Stomach (tissue), 9 donors: ENCODE data around the gene S1PR3. TPM values are rescaled to one million over a fixed set of nuclear protein-coding genes. Genes with fewer than 3 reads are reported as not detected.

Experiments used
- DNase-seq, 2 donors: peaks; one replicate each; pipeline versions ENCODE4 v3.0.0 to v3.0.0-alpha.2; 2013 to 2019
- H3K27ac ChIP-seq, 5 donors: fragments of 200-600 bp in 4 of 5; sonication (generic) in 4 of 5; one replicate each; pipeline ENCODE4 v1.5.1; 2013 to 2019; ENCODE audit warnings: mild to moderate bottlenecking in 1 of 5, moderate library complexity in 1 of 5
- H3K27me3 ChIP-seq, 3 donors: fragments of 200-600 bp; sonication (generic); one replicate each; pipeline ENCODE4 v1.5.1; 2017 to 2019; ENCODE audit warnings: mixed run types in 1 of 3
- H3K36me3 ChIP-seq, 4 donors: fragments of 200-600 bp; sonication (generic); 1 replicate in 3 of 4; 2 replicates in 1 of 4; pipeline ENCODE4 v1.5.1; 2016 to 2019
- H3K4me1 ChIP-seq, 4 donors: fragments of 200-600 bp; sonication (generic); one replicate each; pipeline ENCODE4 v1.5.1; 2016 to 2019
- H3K4me3 ChIP-seq, 4 donors: fragments of 200-600 bp; sonication (generic) in 3 of 4; one replicate each; pipeline ENCODE4 v1.5.1; 2016 to 2019; ENCODE audit warnings: mild to moderate bottlenecking in 1 of 4
- H3K9me3 ChIP-seq, 4 donors: fragments of 200-600 bp; sonication (generic); one replicate each; pipeline ENCODE4 v1.5.1; 2016 to 2019
- EP300 ChIP-seq: sonication (generic); formaldehyde crosslinking; IDR thresholded peaks from one replicate; pipeline ENCODE4 v1.6.1; 2017; ENCODE audit warnings: antibody characterized with exemption
- POLR2A ChIP-seq, 4 donors: fragments of 450-650 bp; IDR thresholded peaks; one replicate each; pipeline ENCODE4 v1.6.1; 2016; ENCODE audit warnings: antibody characterized with exemption in 4 of 4, control low read depth in 2 of 4, mild to moderate bottlenecking in 1 of 4, moderate library complexity in 1 of 4
- POLR2AphosphoS5 ChIP-seq, 3 donors: sonication (generic); formaldehyde crosslinking; IDR thresholded peaks; one replicate each; pipeline ENCODE4 v1.6.1; 2016; ENCODE audit warnings: antibody characterized with exemption in 3 of 3
- WGBS, 5 donors: extraction: QIAGEN DNeasy Blood & Tissue Kit in 3 of 5; methylation state at CpG; one replicate each; pipeline versions ENCODE4 v1.1.5 to v1.1.7; 2013 to 2018; 5-methylcytosine and 5-hydroxymethylcytosine counted together
- intact Hi-C: fragments of 100-400 bp; cut with DNase I; formaldehyde crosslinking; loops from one replicate; pipeline ENCODE4 v1.15.1; 2023; ENCODE audit warnings: low total_unique reads
- polyA plus RNA-seq, 3 donors: library from polyadenylated mRNA; stranded (reverse); fragments of 200-250 nt; gene quantifications; one replicate each; pipeline ENCODE4 v1.2.3, GENCODE V29; 2013
- total RNA-seq, 5 donors: library from RNA; depleted of rRNA; stranded (reverse); fragments of >200 nt; gene quantifications; one replicate each; pipeline versions ENCODE4 v1.1.0 to v1.2.3, GENCODE V29; 2014 to 2016
- TF ChIP-seq, protein P1 (sequence below), 7 experiments: fragments of 450-650 bp in 4 of 7; fragments of 200-600 bp in 3 of 7; sonication (generic) in 3 of 7; IDR thresholded peaks; one replicate each; pipeline ENCODE4 v1.5.1; 2016 to 2019; ENCODE audit warnings: antibody characterized with exemption in 7 of 7, control low read depth in 2 of 7, mild to moderate bottlenecking in 1 of 7
- donor health status: healthy with polysubstance abuse.
- donor health status: Bipolar disorder and iron deficiency.
- donor health status: healthy.

The S1PR3 gene
- total and polyA plus RNA-seq, 8 donors, result 1.2 to 12.5 (median 8.7) TPM

DNA sequence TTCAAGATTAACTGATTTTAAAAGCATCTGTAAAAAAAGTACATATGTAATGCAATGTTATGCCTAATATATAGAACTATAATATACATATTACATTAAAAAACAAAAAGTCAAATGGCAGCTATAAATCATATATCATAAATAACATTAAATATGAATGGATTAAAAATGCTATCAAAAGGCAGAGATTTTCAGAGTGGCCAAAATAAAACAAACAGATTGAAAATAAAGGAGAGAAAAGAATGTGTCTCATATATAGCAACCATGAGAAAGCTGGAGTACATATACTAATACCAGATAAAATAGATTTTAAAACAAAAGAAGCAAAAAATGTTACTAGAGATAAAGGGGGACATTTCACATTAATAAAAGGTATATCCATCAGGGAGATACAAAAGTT, 38.5 kb downstream of the S1PR3 start:
- Histone ChIP-seq H3K9me3 (peaks cover 0 to 21% (median 11%) of the 10 kb centered on the region in 4 donors), H3K4me1 (no peaks in the 10 kb centered on the region), H3K27ac (no peak overlapping the region), H3K27me3 (no peaks in the 10 kb centered on the region), H3K36me3 (no peaks in the 10 kb centered on the region), H3K4me3 (no peak overlapping the region)
- no peak for TF ChIP-seq POLR2A (IDR thresholded peaks at IDR 0.05)
- intact Hi-C loops, result no loop called here
- DNase-seq, result no peak

DNA sequence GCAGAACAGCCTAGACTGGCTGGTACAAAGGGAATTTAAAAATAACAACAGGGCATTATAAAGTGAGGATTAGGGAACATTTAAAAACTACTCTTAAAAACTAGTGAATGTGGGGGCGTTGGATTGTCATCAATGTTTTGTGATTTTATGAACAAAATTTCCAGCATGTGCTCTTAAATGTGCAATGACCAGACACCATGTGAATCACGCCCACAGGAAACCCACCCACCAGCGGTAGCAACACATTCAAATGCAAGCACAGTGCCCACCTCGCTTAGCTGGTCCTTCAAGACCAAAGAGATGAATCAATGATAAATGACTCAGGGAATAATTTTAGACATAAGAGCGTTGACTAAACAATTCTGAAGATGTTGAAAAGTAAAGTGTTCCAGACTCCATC, 40.9 kb downstream of the S1PR3 start:
- Histone ChIP-seq H3K4me1 (peaks cover 0 to 7% (median 1%) of the 10 kb centered on the region in 4 donors), H3K27ac (no peak overlapping the region), H3K36me3 (no peaks in the 10 kb centered on the region), H3K27me3 (no peaks in the 10 kb centered on the region), H3K4me3 (no peak overlapping the region), H3K9me3 (peaks cover 0 to 21% (median 11%) of the 10 kb centered on the region in 4 donors)
- intact Hi-C loops, result no loop called here
- DNase-seq, result no peak
- no peak for TF ChIP-seq EP300
- TF ChIP-seq POLR2A (IDR thresholded peaks at IDR 0.05), result no peak
- TF ChIP-seq POLR2AphosphoS5 (IDR thresholded peaks at IDR 0.05), result no peak
- TF ChIP-seq, protein P1, sequence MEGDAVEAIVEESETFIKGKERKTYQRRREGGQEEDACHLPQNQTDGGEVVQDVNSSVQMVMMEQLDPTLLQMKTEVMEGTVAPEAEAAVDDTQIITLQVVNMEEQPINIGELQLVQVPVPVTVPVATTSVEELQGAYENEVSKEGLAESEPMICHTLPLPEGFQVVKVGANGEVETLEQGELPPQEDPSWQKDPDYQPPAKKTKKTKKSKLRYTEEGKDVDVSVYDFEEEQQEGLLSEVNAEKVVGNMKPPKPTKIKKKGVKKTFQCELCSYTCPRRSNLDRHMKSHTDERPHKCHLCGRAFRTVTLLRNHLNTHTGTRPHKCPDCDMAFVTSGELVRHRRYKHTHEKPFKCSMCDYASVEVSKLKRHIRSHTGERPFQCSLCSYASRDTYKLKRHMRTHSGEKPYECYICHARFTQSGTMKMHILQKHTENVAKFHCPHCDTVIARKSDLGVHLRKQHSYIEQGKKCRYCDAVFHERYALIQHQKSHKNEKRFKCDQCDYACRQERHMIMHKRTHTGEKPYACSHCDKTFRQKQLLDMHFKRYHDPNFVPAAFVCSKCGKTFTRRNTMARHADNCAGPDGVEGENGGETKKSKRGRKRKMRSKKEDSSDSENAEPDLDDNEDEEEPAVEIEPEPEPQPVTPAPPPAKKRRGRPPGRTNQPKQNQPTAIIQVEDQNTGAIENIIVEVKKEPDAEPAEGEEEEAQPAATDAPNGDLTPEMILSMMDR (IDR thresholded peaks at IDR 0.05), result no peak
- WGBS, 5 donors, result 84 to 93% (median 92%) methylated on average over 5 of the region's 5 CpGs

DNA sequence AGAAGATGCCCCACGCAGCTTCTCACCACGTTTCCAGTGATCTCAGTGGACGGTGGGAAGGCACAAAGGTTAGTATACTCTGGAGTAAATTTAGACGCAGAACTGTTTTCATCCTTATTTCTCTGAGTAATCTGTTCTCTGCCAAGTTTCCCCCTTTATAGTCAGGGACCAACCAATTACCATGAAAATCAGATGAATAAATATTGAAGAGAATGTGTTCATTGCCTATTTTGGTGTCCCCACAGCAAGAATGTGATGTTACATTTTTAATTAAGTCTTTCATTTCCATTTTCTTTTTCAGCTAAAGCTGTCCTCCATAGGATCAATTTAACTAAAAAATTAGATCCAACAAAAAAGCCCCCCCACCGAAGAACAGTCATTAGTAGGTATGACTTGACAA, 41.4 kb downstream of the S1PR3 start:
- intact Hi-C loops, result no loop called here
- Histone ChIP-seq H3K36me3 (no peaks in the 10 kb centered on the region), H3K9me3 (peaks cover 0 to 21% (median 11%) of the 10 kb centered on the region in 4 donors), H3K4me1 (peaks cover 0 to 12% (median 4%) of the 10 kb centered on the region in 4 donors), H3K4me3 (no peak overlapping the region), H3K27ac (no peak overlapping the region), H3K27me3 (no peaks in the 10 kb centered on the region)
- no peak for DNase-seq
- TF ChIP-seq POLR2AphosphoS5 (IDR thresholded peaks at IDR 0.05) (no peak), POLR2A (IDR thresholded peaks at IDR 0.05) (no peak), EP300 (no peak)
- TF ChIP-seq, protein P1 (IDR thresholded peaks at IDR 0.05), result no peak
- 66 to 89% (median 87%) methylated on average over 5 of the region's 5 CpGs for WGBS, 5 donors

DNA sequence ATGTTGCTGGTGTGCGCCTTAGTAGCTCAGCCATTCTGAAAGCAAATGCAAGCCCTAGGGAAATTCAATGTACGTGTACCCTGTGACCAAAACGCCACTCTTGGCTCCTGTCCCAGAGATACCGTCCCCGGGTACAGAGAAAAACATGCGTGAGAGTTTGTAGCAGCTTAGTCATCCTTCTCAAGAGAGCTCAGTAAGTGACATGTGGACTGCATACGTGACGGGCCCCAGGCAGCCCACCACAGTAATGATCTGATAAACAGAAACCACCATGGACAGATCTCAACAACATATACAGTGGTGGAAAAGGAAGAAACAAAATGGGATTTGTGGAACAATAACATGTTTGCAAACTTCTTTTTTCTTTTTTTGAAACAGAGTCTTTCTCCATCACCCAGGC, 45.1 kb downstream of the S1PR3 start:
- intact Hi-C loops, result no loop called here
- 41 to 51% (median 48%) methylated on average over 8 of the region's 8 CpGs for WGBS, 5 donors
- peaks cover 0 to 16% (median 5%) of the 10 kb centered on the region in 4 donors for H3K4me1 ChIP-seq
- TF ChIP-seq EP300 (no peak), POLR2A (IDR thresholded peaks at IDR 0.05) (no peak), POLR2AphosphoS5 (IDR thresholded peaks at IDR 0.05) (no peak)
- TF ChIP-seq, protein P1 (IDR thresholded peaks at IDR 0.05), result no peak
- no peaks in the 10 kb centered on the region for H3K27me3 ChIP-seq
- H3K4me3 ChIP-seq, result no peak overlapping the region
- no peak overlapping the region for H3K27ac ChIP-seq
- DNase-seq, result peak in 1 of 2 donors; percentile 40
- H3K36me3 ChIP-seq, result no peaks in the 10 kb centered on the region
- no peaks in the 10 kb centered on the region for H3K9me3 ChIP-seq

DNA sequence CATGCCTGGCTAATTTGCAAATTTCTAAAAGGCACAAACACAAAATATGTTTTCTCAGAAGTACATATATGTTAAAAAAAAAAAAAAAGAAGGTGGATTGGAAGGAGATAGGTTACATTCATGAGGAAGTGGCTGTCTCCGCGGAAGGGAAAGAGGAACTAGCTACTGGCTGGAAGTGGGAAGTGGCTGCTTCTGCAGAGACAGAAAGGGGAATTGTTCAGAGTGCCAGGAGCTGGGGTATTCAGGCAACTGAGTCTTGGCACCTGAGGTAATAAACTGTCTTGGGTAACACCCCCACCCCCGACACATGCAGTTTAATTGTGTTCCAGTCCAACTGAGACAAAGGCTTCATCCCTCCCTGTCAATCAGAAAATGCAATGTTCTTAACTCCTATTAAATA, 45.6 kb downstream of the S1PR3 start:
- TF ChIP-seq, protein P1 (IDR thresholded peaks at IDR 0.05), result no peak
- TF ChIP-seq POLR2A (IDR thresholded peaks at IDR 0.05) (no peak), EP300 (no peak), POLR2AphosphoS5 (IDR thresholded peaks at IDR 0.05) (no peak)
- Histone ChIP-seq H3K36me3 (no peaks in the 10 kb centered on the region), H3K27ac (no peak overlapping the region), H3K9me3 (no peaks in the 10 kb centered on the region), H3K27me3 (no peaks in the 10 kb centered on the region), H3K4me3 (no peak overlapping the region), H3K4me1 (peaks cover 0 to 16% (median 5%) of the 10 kb centered on the region in 4 donors)
- WGBS, 5 donors, result 57 to 80% (median 76%) methylated on average over 3 of the region's 3 CpGs
- DNase-seq, result no peak
- intact Hi-C loops, result no loop called here
